ENCODE results near the gene CDK12. TPM values are rescaled to one million over a fixed set of nuclear protein-coding genes. Genes with fewer than 3 reads are reported as not detected.

The CDK12 gene
- polyA plus RNA-seq, 1 of the 3 experiments (the other 2 are of a cell fraction) = 11.6 TPM

DNA sequence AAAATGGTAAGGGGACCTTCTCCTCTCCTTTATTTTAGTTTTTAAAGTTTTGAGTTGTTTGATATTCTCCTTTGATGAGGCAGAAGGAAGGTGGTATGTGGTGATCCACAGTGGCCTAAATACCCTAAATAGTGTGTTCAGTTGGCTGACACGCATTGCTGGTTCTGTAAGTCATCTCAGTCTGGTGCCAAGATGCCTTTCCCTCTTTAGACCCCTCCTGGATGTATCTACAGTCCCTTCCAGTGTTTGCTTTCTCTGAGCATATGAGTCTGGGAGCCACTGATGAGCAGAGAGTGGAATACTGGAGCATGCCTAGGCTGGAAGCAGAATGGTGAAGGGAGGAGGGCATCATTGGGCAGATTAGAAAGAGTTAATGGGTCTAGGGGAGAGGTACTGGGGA lies 81.9 kb downstream of the CDK12 start:
- Histone ChIP-seq H3K4me2 (no peak overlapping the region), H3K36me3 (replicated peaks in 1 of 2; ENCODE audit: control insufficient read depth in 1 of 2, insufficient read depth in 2 of 2, low read length in 1 of 2) (peaks cover 0 to 2% of the 10 kb centered on the region in 2 experiments), H3K4me3 (ENCODE audit: low read depth in 2 of 2, low read length in 1 of 2) (no peak overlapping the region), H4K20me1 (ENCODE audit: insufficient read depth) (no peaks in the 10 kb centered on the region), H3K9me3 (no peaks in the 10 kb centered on the region), H3K4me1 (ENCODE audit: control insufficient read depth in 1 of 2, insufficient read depth in 2 of 2, low read depth in 1 of 2, low read length in 1 of 2) (peaks cover 0 to 3% of the 10 kb centered on the region in 2 experiments; a peak in 1 of 4 replicates), H3K27me3 (ENCODE audit: insufficient read depth) (no peaks in the 10 kb centered on the region), H3F3A (replicated peaks; ENCODE audit: insufficient read depth) (no peaks in the 10 kb centered on the region), H2AFZ (ENCODE audit: low read depth) (no peak overlapping the region), H3K27ac (ENCODE audit: low read depth in 2 of 2, low read length in 1 of 2) (no peak overlapping the region), H3K79me2 (ENCODE audit: insufficient read depth) (no peaks in the 10 kb centered on the region), H3K9me2 (no peaks in the 10 kb centered on the region), H3K9ac (no peak overlapping the region)
- 95% methylated on average over 1 of the region's 1 CpG for WGBS (ENCODE audit: low lambda C conversion rate)
- ChIA-PET POLR2A (no interaction called here), CTCF (interaction anchor here (0.6 to 4.0 kb wide), 4 partner anchors 17 to 80 kb away, joined by 3 to 20 read pairs (median 9); no protein-coding TSS in a partner anchor)
- no peak for DNase-seq
- TF ChIP-seq, protein P1, sequence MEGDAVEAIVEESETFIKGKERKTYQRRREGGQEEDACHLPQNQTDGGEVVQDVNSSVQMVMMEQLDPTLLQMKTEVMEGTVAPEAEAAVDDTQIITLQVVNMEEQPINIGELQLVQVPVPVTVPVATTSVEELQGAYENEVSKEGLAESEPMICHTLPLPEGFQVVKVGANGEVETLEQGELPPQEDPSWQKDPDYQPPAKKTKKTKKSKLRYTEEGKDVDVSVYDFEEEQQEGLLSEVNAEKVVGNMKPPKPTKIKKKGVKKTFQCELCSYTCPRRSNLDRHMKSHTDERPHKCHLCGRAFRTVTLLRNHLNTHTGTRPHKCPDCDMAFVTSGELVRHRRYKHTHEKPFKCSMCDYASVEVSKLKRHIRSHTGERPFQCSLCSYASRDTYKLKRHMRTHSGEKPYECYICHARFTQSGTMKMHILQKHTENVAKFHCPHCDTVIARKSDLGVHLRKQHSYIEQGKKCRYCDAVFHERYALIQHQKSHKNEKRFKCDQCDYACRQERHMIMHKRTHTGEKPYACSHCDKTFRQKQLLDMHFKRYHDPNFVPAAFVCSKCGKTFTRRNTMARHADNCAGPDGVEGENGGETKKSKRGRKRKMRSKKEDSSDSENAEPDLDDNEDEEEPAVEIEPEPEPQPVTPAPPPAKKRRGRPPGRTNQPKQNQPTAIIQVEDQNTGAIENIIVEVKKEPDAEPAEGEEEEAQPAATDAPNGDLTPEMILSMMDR (IDR thresholded peaks at IDR 0.05) = no peak
- no peak for TF ChIP-seq JUND (IDR thresholded peaks at IDR 0.05)
- no peak for TF ChIP-seq TAF1 (IDR thresholded peaks at IDR 0.05; ENCODE audit: borderline replicate concordance, low read depth, low read length)
- TF ChIP-seq RXRA (IDR thresholded peaks at IDR 0.05; ENCODE audit: borderline replicate concordance, low read depth) = no peak
- no peak for TF ChIP-seq MEF2A (IDR thresholded peaks at IDR 0.05; ENCODE audit: borderline replicate concordance, low read depth)
- no peak for TF ChIP-seq FOSL2 (IDR thresholded peaks at IDR 0.05; ENCODE audit: borderline replicate concordance, low read depth)
- TF ChIP-seq SMC3 (IDR thresholded peaks at IDR 0.05; ENCODE audit: low read depth, low read length) = no peak
- TF ChIP-seq, protein P2, sequence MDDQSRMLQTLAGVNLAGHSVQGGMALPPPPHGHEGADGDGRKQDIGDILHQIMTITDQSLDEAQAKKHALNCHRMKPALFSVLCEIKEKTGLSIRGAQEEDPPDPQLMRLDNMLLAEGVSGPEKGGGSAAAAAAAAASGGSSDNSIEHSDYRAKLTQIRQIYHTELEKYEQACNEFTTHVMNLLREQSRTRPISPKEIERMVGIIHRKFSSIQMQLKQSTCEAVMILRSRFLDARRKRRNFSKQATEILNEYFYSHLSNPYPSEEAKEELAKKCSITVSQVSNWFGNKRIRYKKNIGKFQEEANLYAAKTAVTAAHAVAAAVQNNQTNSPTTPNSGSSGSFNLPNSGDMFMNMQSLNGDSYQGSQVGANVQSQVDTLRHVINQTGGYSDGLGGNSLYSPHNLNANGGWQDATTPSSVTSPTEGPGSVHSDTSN (IDR thresholded peaks at IDR 0.05) = no peak
- no peak for TF ChIP-seq SIN3A (IDR thresholded peaks at IDR 0.05; ENCODE audit: borderline replicate concordance, low read depth, low read length)
- no peak for TF ChIP-seq NFIC (IDR thresholded peaks at IDR 0.05; ENCODE audit: borderline replicate concordance)
- TF ChIP-seq RFX5 (IDR thresholded peaks at IDR 0.05; ENCODE audit: low read length) = no peak
- TF ChIP-seq FOXJ3 (CRISPR knock-in tag; IDR thresholded peaks at IDR 0.05) = no peak
- no peak for TF ChIP-seq EZH2phosphoT487 (IDR thresholded peaks at IDR 0.05; ENCODE audit: borderline replicate concordance, low read depth)
- TF ChIP-seq, protein P3, sequence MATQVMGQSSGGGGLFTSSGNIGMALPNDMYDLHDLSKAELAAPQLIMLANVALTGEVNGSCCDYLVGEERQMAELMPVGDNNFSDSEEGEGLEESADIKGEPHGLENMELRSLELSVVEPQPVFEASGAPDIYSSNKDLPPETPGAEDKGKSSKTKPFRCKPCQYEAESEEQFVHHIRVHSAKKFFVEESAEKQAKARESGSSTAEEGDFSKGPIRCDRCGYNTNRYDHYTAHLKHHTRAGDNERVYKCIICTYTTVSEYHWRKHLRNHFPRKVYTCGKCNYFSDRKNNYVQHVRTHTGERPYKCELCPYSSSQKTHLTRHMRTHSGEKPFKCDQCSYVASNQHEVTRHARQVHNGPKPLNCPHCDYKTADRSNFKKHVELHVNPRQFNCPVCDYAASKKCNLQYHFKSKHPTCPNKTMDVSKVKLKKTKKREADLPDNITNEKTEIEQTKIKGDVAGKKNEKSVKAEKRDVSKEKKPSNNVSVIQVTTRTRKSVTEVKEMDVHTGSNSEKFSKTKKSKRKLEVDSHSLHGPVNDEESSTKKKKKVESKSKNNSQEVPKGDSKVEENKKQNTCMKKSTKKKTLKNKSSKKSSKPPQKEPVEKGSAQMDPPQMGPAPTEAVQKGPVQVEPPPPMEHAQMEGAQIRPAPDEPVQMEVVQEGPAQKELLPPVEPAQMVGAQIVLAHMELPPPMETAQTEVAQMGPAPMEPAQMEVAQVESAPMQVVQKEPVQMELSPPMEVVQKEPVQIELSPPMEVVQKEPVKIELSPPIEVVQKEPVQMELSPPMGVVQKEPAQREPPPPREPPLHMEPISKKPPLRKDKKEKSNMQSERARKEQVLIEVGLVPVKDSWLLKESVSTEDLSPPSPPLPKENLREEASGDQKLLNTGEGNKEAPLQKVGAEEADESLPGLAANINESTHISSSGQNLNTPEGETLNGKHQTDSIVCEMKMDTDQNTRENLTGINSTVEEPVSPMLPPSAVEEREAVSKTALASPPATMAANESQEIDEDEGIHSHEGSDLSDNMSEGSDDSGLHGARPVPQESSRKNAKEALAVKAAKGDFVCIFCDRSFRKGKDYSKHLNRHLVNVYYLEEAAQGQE (IDR thresholded peaks at IDR 0.05; ENCODE audit: low read depth, low read length) = no peak
- no peak for TF ChIP-seq MXI1 (IDR thresholded peaks at IDR 0.05; ENCODE audit: low read depth, low read length)
- no peak for TF ChIP-seq EP300 (IDR thresholded peaks at IDR 0.05; ENCODE audit: borderline replicate concordance in 1 of 2, low read depth in 1 of 2, low read length in 1 of 2)

All from SK-N-SH (cell line).